ENCODE measurements around the gene BSPRY. TPM values are rescaled to one million over a fixed set of nuclear protein-coding genes. Genes with fewer than 3 reads are reported as not detected.

Gene BSPRY
- total and polyA plus RNA-seq, 2 experiments from 2014 or later, result 4.8 to 6.6 TPM

DNA sequence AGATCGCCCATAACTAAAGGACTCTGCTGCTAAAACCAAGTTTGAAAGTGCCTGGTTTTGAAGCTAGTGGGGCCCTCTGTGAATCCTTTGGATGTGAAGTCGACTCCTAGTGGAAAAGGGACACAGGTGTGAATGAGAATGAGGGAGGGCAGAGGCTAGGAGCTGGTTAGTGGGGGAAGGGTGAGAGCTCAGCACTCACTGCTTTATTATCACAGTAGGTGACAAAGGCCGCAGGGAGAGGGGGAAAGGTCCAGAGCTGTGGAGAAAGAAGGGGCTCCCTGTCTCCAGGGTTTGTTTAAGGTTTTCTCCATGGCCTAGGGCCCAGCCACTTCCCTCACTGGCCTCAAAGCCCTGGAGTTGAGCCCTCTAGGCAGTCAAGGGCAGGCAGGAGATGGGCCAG lies 23.9 kb downstream of the BSPRY start:
- Mint-ChIP-seq H3K9me3 (no peaks in the 10 kb centered on the region), H3K4me3 (no peak overlapping the region; the same call in 2 of the 3 replicates), H3K27me3 (ENCODE audit: insufficient read depth, low read depth, poor library complexity) (peaks cover 2% of the 10 kb centered on the region), H3K4me1 (peaks cover 4% of the 10 kb centered on the region), H3K27ac (no peak overlapping the region), H3K36me3 (ENCODE audit: low read depth) (peaks cover 6% of the 10 kb centered on the region; the same call in 2 of the 3 replicates)
- H3K27me3 ChIP-seq (ENCODE audit: insufficient read depth), result no peaks in the 10 kb centered on the region
- no peaks in the 10 kb centered on the region for H3K79me2 ChIP-seq (replicated peaks; ENCODE audit: insufficient read depth)
- DNase-seq (ENCODE audit: low spot score) (no peak), ATAC-seq (no peak)
- no peak overlapping the region for H3K27ac ChIP-seq (ENCODE audit: low read depth)
- no peaks in the 10 kb centered on the region for H3K36me3 ChIP-seq (ENCODE audit: insufficient read depth)
- no peak overlapping the region for H3K4me3 ChIP-seq
- H3K4me1 ChIP-seq (ENCODE audit: insufficient read depth), result no peaks in the 10 kb centered on the region
- no peaks in the 10 kb centered on the region for H3F3A ChIP-seq (replicated peaks; ENCODE audit: low read depth)
- TF ChIP-seq ZNF114 (CRISPR knock-in tag; IDR thresholded peaks at IDR 0.05) (no peak), POLR2AphosphoS5 (IDR thresholded peaks at IDR 0.05; ENCODE audit: low read depth) (no peak), NANOG (IDR thresholded peaks at IDR 0.05; ENCODE audit: borderline replicate concordance) (no peak), JUNB (IDR thresholded peaks at IDR 0.05; ENCODE audit: unreplicated experiment) (no peak)
- H3K9me2 ChIP-seq (ENCODE audit: insufficient read depth), result no peaks in the 10 kb centered on the region
- no peak overlapping the region for H2AFZ ChIP-seq
- no peaks in the 10 kb centered on the region for H4K20me1 ChIP-seq (replicated peaks; ENCODE audit: insufficient read depth)
- H3K4me2 ChIP-seq, result no peak overlapping the region

DNA sequence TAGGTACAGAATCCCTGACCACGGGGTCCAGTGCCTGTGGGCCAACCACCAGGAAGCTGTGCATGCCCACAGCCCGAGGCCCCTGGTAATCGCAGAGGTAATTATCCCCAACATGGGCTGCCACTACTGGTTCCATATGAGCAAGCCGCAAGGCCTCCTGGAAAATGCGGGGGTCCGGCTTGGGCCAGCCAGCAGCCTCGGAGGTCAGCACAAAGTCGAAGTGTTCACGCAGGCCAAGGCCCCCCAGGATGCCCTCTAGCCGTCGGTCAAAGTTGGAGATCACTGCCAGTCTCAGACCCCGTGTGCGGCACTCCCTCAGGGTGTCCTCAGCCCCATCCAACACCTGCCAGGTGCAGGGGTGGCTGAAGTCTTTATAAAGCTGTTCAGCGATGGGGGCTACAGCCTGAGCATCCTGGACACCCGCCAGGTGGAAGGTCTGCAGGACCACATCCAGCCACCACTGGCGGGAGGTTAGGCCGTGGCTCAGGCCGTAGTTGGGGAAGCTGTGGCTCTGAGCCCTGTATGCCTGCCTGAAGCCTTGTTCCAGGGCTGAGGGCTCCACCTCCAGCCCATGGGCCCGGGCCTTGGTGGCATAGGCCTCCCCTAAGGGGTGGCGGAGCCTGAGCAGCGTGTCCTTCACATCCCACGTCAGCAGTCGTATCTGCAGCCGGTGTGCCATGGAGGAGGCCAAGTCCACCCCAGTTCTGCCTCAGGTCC lies 24.5 kb downstream of the BSPRY start:
- ATAC-seq (no peak), DNase-seq (ENCODE audit: low spot score) (no peak)
- H3F3A ChIP-seq (replicated peaks; ENCODE audit: low read depth), result no peaks in the 10 kb centered on the region
- no peaks in the 10 kb centered on the region for H3K9me2 ChIP-seq (ENCODE audit: insufficient read depth)
- Mint-ChIP-seq H3K9me3 (no peaks in the 10 kb centered on the region), H3K36me3 (ENCODE audit: low read depth) (peaks cover 6% of the 10 kb centered on the region; the same call in 2 of the 3 replicates), H3K4me3 (no peak overlapping the region), H3K4me1 (peaks cover 6% of the 10 kb centered on the region), H3K27me3 (ENCODE audit: insufficient read depth, low read depth, poor library complexity) (peaks cover 4% of the 10 kb centered on the region), H3K27ac (no peak overlapping the region)
- H3K27me3 ChIP-seq (ENCODE audit: insufficient read depth), result no peaks in the 10 kb centered on the region
- H3K4me2 ChIP-seq, result no peak overlapping the region
- no peaks in the 10 kb centered on the region for H3K36me3 ChIP-seq (ENCODE audit: insufficient read depth)
- no peaks in the 10 kb centered on the region for H4K20me1 ChIP-seq (replicated peaks; ENCODE audit: insufficient read depth)
- H3K4me1 ChIP-seq (ENCODE audit: insufficient read depth), result no peaks in the 10 kb centered on the region
- no peaks in the 10 kb centered on the region for H3K79me2 ChIP-seq (replicated peaks; ENCODE audit: insufficient read depth)
- no peak overlapping the region for H3K27ac ChIP-seq (ENCODE audit: low read depth)
- no peak overlapping the region for H2AFZ ChIP-seq
- H3K4me3 ChIP-seq, result no peak overlapping the region
- no peak for TF ChIP-seq STAT1 (IDR thresholded peaks at IDR 0.05; ENCODE audit: unreplicated experiment)
- TF ChIP-seq CREB1 (CRISPR knock-in tag; IDR thresholded peaks at IDR 0.05; ENCODE audit: low read depth), result no peak
- TF ChIP-seq, protein P1, sequence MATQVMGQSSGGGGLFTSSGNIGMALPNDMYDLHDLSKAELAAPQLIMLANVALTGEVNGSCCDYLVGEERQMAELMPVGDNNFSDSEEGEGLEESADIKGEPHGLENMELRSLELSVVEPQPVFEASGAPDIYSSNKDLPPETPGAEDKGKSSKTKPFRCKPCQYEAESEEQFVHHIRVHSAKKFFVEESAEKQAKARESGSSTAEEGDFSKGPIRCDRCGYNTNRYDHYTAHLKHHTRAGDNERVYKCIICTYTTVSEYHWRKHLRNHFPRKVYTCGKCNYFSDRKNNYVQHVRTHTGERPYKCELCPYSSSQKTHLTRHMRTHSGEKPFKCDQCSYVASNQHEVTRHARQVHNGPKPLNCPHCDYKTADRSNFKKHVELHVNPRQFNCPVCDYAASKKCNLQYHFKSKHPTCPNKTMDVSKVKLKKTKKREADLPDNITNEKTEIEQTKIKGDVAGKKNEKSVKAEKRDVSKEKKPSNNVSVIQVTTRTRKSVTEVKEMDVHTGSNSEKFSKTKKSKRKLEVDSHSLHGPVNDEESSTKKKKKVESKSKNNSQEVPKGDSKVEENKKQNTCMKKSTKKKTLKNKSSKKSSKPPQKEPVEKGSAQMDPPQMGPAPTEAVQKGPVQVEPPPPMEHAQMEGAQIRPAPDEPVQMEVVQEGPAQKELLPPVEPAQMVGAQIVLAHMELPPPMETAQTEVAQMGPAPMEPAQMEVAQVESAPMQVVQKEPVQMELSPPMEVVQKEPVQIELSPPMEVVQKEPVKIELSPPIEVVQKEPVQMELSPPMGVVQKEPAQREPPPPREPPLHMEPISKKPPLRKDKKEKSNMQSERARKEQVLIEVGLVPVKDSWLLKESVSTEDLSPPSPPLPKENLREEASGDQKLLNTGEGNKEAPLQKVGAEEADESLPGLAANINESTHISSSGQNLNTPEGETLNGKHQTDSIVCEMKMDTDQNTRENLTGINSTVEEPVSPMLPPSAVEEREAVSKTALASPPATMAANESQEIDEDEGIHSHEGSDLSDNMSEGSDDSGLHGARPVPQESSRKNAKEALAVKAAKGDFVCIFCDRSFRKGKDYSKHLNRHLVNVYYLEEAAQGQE (IDR thresholded peaks at IDR 0.05; ENCODE audit: unreplicated experiment), result no peak
- no peak for TF ChIP-seq ZNF114 (CRISPR knock-in tag; IDR thresholded peaks at IDR 0.05)
- no peak for TF ChIP-seq JUNB (IDR thresholded peaks at IDR 0.05; ENCODE audit: unreplicated experiment)
- TF ChIP-seq EZH2 (IDR thresholded peaks at IDR 0.05; ENCODE audit: low read depth, unreplicated experiment), result no peak
- TF ChIP-seq, protein P2, sequence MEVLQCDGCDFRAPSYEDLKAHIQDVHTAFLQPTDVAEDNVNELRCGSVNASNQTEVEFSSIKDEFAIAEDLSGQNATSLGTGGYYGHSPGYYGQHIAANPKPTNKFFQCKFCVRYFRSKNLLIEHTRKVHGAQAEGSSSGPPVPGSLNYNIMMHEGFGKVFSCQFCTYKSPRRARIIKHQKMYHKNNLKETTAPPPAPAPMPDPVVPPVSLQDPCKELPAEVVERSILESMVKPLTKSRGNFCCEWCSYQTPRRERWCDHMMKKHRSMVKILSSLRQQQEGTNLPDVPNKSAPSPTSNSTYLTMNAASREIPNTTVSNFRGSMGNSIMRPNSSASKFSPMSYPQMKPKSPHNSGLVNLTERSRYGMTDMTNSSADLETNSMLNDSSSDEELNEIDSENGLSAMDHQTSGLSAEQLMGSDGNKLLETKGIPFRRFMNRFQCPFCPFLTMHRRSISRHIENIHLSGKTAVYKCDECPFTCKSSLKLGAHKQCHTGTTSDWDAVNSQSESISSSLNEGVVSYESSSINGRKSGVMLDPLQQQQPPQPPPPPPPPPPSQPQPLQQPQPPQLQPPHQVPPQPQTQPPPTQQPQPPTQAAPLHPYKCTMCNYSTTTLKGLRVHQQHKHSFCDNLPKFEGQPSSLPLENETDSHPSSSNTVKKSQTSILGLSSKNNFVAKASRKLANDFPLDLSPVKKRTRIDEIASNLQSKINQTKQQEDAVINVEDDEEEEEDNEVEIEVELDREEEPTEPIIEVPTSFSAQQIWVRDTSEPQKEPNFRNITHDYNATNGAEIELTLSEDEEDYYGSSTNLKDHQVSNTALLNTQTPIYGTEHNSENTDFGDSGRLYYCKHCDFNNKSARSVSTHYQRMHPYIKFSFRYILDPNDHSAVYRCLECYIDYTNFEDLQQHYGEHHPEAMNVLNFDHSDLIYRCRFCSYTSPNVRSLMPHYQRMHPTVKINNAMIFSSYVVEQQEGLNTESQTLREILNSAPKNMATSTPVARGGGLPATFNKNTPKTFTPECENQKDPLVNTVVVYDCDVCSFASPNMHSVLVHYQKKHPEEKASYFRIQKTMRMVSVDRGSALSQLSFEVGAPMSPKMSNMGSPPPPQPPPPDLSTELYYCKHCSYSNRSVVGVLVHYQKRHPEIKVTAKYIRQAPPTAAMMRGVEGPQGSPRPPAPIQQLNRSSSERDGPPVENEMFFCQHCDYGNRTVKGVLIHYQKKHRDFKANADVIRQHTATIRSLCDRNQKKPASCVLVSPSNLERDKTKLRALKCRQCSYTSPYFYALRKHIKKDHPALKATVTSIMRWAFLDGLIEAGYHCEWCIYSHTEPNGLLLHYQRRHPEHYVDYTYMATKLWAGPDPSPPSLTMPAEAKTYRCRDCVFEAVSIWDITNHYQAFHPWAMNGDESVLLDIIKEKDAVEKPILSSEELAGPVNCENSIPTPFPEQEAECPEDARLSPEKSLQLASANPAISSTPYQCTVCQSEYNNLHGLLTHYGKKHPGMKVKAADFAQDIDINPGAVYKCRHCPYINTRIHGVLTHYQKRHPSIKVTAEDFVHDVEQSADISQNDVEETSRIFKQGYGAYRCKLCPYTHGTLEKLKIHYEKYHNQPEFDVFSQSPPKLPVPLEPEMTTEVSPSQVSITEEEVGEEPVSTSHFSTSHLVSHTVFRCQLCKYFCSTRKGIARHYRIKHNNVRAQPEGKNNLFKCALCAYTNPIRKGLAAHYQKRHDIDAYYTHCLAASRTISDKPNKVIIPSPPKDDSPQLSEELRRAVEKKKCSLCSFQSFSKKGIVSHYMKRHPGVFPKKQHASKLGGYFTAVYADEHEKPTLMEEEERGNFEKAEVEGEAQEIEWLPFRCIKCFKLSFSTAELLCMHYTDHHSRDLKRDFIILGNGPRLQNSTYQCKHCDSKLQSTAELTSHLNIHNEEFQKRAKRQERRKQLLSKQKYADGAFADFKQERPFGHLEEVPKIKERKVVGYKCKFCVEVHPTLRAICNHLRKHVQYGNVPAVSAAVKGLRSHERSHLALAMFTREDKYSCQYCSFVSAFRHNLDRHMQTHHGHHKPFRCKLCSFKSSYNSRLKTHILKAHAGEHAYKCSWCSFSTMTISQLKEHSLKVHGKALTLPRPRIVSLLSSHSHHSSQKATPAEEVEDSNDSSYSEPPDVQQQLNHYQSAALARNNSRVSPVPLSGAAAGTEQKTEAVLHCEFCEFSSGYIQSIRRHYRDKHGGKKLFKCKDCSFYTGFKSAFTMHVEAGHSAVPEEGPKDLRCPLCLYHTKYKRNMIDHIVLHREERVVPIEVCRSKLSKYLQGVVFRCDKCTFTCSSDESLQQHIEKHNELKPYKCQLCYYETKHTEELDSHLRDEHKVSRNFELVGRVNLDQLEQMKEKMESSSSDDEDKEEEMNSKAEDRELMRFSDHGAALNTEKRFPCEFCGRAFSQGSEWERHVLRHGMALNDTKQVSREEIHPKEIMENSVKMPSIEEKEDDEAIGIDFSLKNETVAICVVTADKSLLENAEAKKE (CRISPR knock-in tag; IDR thresholded peaks at IDR 0.05), result no peak
- TF ChIP-seq EZH2phosphoT487 (IDR thresholded peaks at IDR 0.05; ENCODE audit: unreplicated experiment), result no peak
- no peak for TF ChIP-seq POLR2AphosphoS5 (IDR thresholded peaks at IDR 0.05; ENCODE audit: low read depth)
- TF ChIP-seq, protein P3, sequence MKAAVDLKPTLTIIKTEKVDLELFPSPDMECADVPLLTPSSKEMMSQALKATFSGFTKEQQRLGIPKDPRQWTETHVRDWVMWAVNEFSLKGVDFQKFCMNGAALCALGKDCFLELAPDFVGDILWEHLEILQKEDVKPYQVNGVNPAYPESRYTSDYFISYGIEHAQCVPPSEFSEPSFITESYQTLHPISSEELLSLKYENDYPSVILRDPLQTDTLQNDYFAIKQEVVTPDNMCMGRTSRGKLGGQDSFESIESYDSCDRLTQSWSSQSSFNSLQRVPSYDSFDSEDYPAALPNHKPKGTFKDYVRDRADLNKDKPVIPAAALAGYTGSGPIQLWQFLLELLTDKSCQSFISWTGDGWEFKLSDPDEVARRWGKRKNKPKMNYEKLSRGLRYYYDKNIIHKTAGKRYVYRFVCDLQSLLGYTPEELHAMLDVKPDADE (IDR thresholded peaks at IDR 0.05), result no peak
